ENCODE data around the gene RUFY3.
"Not testable (repeated sequence)": the region's sequence is repeated elsewhere in the genome, so short reads cannot be mapped to it uniquely, and the experiment has no call there.

RUFY3 gene

GRCh38 chr4:70721747-70722146 lies at the start of gene RUFY3:
Gene RUFY3 (plus strand): TSS chr4:70721964. CDS start chr4:70722574, 610 bp downstream.
- peak; percentile 63 for DNase-seq

DNA sequence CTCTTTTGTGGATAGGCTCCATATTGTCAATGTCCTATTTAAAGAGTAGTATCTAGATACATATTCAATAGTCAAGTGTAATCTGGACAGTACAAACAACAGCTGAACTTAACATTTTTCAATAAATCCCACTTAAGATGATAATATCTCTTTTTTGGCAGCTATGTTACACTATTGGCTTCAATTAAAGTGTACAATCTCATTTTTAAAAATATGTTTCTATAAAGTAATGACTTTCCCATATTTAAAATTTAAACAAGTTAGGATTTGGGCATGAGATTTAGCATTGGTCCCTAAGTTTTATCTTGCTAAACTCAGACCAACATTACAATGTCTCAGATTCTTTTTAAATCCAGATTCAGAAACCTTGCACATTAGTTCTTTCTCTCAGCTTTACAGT lies 47.6 kb upstream of the RUFY3 start:
- DNase-seq: no peak

- no peak for DNase-seq
Measured at GRCh38 chr4:70674731-70675130, 47.0 kb upstream of the RUFY3 start.

- DNase-seq: no peak
Measured at GRCh38 chr4:70676554-70677090, 45.1 kb upstream of the RUFY3 start.

GRCh38 chr4:70678383-70678999 lies 43.3 kb upstream of the RUFY3 start:
- DNase-seq: no peak

GRCh38 chr4:70680934-70681333 lies 40.8 kb upstream of the RUFY3 start:
- DNase-seq: no peak

DNA sequence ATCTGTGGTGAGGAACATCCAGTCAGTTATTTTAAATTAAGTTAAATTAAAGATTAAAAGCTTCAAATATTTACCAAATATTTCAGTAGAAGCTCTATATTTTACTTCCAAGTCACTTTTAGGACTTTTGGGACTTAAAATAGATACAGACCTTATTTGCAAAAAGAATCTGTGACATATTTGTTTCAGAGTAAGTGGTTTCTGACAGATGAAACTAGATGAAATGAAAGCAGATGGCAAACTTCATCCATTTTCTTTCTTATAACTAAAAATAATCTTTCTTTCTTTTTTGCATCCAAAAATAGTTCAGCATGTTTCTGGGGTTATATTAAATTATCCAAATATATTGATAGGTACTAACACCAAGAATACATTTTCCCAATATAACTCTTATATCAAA lies 40.1 kb upstream of the RUFY3 start:
- DNase-seq: no peak

- not testable (repeated sequence) for DNase-seq
Measured at GRCh38 chr4:70682142-70682541, 39.6 kb upstream of the RUFY3 start.

DNA sequence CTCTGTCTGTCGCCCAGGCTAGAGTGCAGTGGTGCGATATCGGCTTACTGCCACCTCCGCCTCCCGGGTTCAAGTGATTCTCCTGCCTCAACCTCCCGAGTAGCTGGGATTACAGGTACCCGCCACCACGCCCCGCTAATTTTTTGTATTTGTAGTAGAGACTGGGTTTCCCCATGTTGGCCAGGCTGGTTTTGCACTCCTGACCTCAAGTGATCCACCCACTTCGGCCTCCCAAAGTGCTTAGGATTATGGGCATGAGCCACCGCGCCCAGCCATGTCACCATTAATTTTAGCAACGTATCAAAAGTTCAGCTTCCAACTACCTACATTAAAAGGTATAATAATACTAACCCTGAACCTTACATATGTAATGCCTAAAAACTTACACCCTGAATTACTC lies 34.4 kb upstream of the RUFY3 start:
- DNase-seq: no peak

DNA sequence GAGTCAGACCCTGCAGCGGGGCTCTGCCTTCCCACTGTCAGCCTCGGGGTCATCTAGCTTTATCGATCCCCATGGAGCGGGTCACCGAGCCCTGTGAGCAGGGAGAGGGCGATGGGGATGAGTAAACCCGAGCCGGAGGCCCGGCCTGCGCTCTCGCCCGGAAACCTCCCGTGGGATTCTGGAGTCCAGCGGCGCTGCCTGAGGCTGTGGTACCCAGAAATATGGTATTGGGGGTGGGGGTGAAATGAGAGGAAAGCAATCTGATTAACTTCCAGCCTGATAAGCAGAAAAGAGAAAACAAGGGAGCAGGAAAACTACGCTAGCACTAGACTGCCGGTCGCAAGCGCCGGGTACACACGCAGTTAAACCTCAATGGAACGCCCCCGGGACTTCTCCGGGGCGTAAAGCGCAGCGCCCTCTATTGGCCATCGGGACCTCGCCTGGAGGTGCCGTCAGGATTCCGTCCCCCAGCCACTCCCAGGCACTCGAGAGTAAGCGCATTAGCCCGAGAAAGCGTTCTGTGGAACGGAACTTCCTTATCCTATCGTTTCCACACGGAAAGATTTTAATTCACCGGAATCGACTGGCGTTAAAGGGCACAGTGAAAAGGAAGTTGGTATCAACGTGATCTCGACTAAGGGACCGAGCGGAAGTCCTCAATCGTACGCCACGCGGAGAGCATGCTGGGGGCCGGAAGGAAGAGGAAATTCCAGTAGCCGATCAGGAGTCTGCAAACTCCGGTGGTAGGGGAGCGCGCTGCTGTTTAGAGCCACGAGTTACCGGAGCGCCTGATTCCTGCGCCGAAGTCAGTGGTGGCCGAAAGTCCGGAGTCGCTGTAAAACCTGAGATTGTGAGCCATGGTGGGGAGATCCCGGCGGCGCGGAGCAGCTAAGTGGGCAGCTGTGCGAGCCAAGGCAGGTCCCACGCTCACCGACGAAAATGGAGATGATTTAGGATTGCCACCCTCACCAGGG lies 33.7 kb upstream of the RUFY3 start, which contains the start of gene UTP3:
TSS of gene UTP3 (plus strand) at position 712 of the 974 bp plus-strand sequence. CDS start at position 858, 146 bp downstream.
- peak; percentile 99 for DNase-seq

- no peak for DNase-seq
Measured at GRCh38 chr4:70688795-70689231, 33.0 kb upstream of the RUFY3 start.

GRCh38 chr4:70691661-70692060 lies 30.1 kb upstream of the RUFY3 start:
- no peak for DNase-seq

DNA sequence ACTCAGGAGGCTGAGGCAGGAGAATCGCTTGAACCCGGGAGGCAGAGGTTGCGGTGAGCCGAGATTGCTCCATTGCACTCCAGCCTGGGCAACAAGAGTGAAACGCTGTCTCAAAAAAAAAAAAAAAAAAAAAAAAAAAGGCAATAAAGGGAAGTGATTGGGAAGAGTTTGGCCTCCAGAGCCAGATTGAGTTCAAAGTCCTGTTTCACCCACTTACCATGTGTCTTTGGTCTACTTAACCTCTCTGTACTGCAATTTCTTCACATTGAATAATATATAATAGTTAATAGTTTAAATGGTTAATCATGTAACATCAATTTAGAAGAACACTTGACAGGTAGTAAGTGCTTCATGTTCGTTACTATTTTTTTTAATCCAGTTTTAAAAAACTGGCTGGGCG lies 27.1 kb upstream of the RUFY3 start:
- not testable (repeated sequence) for DNase-seq

GRCh38 chr4:70698435-70698834 lies 23.3 kb upstream of the RUFY3 start:
- not testable (repeated sequence) for DNase-seq

GRCh38 chr4:70700712-70701111 lies 21.1 kb upstream of the RUFY3 start:
- DNase-seq: no peak

- DNase-seq: no peak
Measured at GRCh38 chr4:70701271-70701670, 20.5 kb upstream of the RUFY3 start.

DNA sequence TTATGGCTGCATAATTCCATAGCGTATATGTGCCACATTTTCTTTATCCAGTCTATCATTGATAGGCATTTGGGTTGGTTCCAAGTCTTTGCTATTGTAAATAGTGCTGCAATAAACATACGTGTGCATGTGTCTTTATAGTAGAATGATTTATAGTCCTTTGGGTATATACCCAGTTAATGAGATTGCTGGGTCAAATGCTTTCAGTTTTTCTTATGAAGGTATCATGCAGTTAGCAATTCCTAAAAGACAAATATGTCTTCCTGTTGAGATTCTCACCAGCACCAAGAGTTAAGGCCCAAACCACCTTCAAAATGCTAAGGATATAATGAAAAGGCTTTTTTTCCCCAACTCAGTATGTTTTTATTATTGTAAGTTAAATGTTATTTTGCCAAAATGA lies 19.2 kb upstream of the RUFY3 start:
- DNase-seq: not testable (repeated sequence)

GRCh38 chr4:70703619-70704214 lies 18.0 kb upstream of the RUFY3 start:
- DNase-seq: peak; percentile 67

DNA sequence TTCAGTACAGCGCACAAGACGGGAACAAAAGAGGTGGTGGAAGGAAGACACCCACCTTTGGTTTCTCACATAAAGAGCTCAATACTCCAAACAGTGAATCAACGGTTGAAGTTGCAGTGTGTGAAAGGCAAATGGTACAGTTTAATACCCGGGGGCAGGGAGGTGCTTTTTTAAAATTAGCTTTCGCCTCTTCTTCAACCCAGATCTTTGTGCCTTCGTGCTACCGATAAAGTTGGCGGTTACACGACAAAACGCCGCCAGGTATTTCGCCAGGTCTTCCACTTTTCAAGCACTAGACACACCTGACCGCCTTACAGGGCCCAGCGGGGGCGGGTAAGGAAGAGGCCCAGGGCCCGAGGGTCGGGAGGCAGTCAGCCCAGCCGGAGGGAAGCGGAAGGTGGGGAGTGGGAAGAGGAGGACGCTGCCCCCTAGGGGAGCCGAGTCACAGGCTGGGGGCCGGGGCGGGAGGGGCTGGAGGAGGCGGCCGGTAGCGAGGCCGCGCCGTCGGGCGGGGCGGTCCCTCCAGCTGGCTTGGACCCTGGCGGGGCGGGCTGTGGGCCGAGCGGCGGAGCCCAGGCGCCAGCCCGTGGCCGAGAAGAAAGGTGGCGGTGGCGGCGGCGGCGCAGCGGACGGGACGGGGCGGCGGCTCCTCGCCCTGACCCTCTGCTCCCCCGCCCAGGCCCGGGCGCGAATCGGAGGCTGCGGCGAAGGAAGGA lies 17.4 kb upstream of the RUFY3 start:
- peak; percentile 52 for DNase-seq

DNA sequence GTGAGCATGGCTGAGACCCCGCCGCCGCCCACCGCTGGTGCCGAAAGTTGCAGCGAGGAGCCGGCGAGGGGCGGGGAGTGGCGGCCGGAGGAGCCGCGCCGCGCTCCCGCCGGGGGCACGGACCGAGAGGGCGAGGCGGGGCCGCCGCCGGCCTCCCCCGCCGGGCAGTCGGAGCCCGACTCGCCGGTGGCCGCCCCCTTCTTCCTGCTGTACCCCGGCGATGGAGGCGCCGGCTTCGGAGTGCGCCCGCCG lies 16.9 kb upstream of the RUFY3 start:
- no peak for DNase-seq

GRCh38 chr4:70705183-70706043 lies 16.4 kb upstream of the RUFY3 start:
- peak; percentile 47 for DNase-seq

GRCh38 chr4:70706044-70706461 lies 15.7 kb upstream of the RUFY3 start:
- no peak for DNase-seq

Data from kidney glomerular epithelial cell (primary cell).